HG02571 (cell line): ENCODE data around the gene S1PR4.
"Not testable (repeated sequence)": the region's sequence is repeated elsewhere in the genome, so short reads cannot be mapped to it uniquely, and the experiment has no call there.

Source experiments
- ATAC-seq: cut with Tn5 transposase; IDR thresholded peaks from one replicate; pipeline ENCODE4 v1.9.1; 2021; ENCODE audit warnings: mild to moderate bottlenecking, moderate library complexity; ENCODE audit not compliant: unreplicated experiment

S1PR4 gene

DNA sequence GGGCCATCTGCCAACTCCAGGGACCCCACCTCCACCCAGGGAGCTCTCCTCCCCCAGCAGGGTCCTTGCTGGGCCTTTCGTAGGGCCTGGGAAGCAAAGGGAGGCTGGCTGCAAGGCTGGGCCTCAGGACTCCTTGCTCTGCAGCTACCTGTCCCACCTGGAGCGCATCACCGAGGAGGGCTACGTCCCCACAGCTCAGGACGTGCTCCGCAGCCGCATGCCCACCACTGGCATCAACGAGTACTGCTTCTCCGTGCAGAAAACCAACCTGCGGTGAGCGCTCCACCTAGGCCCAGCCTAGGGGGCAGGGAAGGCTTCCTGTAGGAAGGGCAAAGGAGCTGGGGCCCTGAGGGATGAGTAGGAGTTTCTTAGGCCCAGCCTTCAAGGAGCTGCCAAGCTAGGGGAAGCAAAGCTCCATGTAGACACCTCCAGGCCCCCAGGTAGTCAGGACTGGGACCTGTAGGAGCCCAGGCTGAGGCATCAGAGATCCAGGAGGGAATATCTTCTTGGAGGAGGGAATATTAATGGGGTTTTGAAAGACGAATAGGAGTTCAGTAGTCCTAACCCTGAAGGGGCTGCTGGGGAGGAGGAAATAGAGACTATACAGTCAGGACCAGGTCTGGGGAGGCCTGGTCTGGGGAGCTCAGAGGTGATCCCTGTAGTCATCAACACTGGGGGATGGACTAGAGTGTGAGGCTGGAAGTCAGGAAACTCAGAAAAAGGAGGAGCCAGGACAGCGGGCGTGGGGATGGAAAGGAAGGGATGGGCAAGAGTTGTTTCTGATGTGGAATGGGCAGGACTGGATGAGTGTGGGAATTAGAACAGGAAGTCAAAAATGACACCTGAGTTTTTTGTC lies 26.8 kb upstream of the S1PR4 start:
- ATAC-seq, result no peak

DNA sequence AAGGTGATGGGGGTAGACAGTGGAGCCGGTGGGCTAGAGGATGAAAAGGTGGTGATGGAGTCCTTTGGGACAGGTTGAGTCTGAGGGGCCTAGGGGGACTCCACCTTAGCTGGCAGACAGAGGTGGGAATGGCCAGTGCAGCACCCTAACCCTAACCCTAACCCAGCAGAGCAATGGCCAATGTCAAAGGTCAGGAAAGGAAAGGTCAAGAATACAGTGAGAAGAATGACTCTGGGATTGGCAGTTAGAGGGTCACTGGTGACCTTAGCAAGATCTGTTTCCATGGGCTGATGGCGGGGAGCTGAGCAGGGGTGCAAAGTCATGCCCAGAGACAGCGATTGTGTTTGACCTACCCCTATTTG lies 26.2 kb upstream of the S1PR4 start:
- no peak for ATAC-seq

DNA sequence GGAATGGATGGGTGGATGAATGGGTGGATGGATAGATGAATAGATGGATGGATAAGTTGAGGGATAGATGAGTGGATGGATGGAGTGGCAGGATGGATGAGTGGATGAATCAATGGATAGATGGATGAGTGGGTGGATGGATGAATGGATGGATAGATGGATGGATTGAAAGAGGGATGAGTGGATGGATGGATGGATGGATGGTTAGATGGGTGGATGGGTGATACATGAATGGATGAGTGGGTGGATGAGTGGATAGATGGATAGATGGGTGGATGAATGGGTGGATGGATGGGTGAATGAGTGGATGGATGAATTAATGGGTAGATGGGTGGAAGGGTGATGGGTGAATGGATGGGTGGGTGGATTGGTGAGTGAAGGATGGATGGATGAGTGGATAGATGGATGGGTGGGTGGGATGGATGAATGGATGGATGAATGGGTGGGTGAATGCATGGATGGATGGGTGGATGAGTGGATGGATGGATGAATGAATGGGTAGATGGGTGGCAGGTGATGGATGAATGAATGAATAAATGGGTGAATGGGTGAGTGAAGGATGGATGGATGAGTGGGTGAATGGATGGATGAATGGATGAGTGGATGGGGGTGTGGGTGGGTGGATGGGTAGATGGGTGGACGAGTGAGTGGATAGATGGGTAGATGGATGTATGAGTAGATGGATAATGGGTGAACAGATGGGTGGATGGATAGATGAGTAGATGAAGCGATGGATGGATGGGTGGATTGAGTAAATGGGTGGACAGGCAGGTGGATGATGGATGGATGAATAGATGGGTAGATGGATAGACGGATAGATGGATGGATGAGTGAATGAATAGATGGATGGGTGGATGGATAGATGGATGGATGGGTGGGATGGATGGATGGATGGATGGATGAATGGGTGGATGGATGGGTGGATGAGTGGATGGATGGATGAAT lies 25.0 kb upstream of the S1PR4 start:
- ATAC-seq, result no peak

DNA sequence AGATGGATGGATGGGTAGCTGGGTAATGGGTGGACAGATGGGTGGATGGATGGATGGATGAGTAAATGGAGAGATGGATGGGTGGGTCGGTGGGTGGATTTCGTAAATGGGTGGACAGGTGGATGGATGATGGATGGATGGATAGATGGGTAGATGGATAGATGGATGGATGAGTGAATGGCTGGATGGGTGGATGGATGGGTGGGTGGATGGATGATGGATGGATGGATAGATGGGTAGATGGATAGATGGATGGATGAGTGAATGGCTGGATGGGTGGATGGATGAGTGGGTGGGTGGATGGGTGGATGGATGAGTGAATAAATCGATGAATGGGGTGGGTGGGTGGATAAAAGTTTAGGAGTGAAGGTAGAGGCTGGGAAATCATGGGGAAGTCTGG lies 24.1 kb upstream of the S1PR4 start:
- ATAC-seq, result not testable (repeated sequence)

DNA sequence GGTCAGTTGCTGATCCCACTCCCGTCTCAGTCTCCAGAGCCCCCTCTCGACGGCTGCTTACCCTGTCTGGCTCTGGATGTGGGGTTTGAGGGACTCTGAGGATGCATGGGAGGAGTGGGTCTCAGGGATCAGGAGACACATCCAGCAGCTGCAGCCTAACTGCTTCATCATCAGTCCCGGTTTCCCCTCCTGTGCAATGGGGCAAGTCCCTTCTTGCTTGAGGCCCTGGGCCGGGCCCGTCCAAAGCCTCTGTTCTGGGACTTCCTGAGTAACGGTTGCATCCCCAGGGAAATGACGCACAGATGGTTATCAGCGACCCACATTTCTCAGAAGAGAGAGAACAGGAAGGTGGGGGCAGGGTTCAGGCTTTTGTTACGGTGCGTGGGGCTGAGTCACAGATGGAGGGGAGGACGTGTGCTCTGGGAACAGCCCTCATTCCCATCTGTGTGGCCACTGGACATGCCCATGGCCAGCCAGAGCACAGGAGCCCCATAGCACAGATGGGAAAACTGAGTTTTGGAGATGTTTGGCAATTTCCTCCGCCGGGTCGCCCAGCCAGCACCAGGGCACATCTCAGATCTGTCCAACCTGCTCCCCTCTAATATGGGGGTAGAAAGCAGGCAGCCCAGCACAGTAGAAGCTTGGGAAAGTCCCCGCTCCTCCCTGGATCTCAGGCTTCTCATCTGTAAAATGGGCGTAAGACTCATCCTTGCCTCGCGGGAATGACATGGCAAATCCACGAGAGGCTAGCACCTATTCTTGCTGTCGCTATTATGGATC lies 23.4 kb upstream of the S1PR4 start:
- peak; percentile 79 for ATAC-seq

DNA sequence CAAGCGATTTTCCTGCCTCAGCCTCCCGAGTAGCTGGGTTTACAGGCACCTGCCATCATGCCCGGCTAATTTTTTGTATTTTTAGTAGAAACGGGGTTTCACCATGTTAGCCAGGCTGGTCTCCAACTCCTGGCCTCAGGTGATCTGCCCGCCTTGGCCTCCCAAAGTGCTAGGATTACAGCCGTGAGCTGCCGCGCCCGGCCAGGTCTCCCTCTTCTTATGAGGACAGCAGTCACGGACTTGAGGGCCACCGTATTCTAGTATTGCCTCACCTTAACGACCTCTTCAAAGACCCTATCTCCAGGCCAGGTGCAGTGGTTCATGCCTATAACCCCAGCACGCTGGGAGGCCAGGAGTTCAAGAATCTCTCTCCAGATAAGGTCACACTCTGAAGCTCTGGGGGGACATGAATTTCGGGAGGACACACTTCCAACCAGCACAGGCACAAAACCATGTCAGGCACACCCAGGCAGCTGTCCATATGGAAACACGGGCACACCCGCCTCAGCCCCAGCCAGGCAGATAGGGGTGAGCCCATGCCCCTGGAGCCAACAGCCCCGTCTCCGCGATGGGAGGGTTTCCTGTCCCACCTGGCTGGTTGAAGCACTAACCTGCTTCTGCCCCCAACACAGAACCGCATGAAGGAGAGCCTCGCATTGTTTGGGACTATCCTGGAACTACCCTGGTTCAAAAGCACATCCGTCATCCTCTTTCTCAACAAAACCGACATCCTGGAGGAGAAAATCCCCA lies 21.3 kb upstream of the S1PR4 start:
- no peak for ATAC-seq

DNA sequence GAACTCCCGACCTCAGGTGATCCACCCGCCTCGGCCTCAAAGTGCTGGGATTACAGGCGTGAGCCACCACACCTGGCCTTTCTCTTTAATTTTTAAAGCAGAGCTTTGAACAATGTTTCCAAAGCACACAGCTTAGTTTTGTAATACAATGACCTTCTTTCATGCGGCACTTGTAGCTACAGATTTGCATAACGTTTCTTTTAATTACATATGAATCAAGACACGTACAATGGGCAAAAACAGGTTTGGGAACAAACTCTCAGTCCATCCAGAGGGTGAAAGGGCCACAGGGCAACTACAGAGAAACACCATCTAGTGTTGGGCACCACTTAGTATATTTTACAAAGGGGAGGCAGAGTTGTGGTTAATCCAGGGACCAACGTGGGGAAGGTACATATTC lies 19.0 kb upstream of the S1PR4 start:
- no peak for ATAC-seq

DNA sequence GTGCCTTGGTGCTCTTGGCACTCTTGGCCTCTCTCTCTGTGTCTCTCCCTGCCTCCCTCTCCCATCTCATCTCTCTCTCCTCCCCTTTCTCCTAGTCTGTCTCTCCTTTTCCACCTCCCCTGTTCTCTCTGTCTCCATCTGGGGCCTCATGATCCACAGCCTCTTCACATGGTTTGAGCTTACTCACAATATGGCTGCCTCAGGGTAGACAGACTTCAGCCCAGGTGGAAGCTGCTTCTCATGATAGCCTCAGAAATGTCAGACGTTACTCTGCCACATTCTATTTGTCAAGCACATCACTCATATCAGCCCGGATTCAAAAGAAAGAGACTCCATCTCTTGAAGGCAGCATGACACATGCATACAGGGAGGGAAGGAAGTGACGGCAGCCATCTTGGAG lies 18.4 kb upstream of the S1PR4 start:
- no peak for ATAC-seq

DNA sequence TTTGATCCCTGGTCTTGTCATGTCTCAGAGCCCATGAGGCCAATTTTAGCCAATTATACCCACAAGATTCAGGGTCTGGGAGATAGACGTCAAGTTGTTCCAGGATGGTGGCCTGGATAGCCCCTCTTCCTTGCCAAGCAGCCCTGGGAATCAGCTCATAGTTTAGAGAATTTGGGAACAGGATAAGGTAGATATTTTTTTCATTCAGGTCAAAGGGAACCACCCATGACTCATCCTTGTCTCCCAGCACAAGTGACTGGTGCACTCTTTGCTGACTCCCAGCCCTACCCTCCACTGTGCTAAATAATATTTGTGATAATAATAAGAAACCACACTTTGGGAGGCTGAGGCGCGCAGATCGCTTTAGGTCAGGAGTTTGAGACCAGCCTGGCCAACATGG lies 17.1 kb upstream of the S1PR4 start:
- no peak for ATAC-seq

DNA sequence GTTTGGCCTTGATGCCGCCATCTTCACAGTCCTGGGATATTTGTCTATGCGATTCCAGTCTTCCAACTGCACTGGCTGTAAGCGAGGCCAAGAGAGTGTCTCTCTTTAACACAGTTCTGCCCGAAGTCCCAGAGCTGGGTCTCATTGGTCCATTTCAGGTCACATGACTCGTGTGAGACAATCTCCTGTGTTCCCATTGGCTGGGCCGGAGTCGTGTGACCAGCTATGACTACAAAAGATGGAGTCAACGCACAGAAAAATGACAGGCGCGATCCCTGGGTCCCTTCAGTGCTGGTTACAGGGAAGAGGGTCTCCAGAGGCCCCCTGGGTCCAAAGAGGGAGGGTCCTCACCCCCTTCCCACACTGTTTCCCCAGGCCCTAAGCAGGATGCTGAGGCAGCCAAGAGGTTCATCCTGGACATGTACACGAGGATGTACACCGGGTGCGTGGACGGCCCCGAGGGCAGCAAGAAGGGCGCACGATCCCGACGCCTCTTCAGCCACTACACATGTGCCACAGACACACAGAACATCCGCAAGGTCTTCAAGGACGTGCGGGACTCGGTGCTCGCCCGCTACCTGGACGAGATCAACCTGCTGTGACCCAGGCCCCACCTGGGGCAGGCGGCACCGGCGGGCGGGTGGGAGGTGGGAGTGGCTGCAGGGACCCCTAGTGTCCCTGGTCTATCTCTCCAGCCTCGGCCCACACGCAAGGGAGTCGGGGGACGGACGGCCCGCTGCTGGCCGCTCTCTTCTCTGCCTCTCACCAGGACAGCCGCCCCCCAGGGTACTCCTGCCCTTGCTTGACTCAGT lies 15.9 kb upstream of the S1PR4 start:
- no peak for ATAC-seq

DNA sequence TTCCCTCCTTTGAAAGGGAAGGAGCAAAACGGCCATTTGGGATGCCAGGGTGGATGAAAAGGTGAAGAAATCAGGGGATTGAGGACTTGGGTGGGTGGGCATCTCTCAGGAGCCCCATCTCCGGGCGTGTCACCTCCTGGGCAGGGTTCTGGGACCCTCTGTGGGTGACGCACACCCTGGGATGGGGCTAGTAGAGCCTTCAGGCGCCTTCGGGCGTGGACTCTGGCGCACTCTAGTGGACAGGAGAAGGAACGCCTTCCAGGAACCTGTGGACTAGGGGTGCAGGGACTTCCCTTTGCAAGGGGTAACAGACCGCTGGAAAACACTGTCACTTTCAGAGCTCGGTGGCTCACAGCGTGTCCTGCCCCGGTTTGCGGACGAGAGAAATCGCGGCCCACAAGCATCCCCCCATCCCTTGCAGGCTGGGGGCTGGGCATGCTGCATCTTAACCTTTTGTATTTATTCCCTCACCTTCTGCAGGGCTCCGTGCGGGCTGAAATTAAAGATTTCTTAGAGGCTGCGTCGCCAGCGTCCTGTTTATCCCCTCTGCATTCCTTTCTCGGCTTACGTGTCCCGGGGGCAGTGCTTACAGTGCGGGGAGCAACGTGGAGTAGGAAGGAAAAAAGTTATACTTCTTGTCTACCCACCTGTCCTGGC lies 15.2 kb upstream of the S1PR4 start:
- no peak for ATAC-seq

DNA sequence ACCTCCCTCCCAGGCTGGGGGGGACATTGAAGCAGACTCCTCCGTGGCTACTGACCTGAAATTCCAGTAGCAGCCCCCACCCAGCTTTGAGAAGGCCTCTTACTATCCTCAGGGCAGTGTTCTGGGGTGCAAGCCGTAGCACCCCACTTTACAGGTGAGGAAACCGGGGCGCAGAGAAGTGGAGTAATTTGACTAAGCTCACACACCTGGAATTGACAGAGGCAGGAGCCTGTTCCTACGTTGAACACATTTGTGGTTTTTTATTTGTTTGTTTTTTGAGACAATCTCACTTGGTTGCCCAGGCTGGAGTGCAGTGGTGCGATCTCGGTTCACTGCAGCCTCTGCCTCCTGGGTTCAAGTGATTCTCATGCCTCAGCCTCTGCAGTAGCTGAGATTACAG lies 14.6 kb upstream of the S1PR4 start:
- no peak for ATAC-seq

DNA sequence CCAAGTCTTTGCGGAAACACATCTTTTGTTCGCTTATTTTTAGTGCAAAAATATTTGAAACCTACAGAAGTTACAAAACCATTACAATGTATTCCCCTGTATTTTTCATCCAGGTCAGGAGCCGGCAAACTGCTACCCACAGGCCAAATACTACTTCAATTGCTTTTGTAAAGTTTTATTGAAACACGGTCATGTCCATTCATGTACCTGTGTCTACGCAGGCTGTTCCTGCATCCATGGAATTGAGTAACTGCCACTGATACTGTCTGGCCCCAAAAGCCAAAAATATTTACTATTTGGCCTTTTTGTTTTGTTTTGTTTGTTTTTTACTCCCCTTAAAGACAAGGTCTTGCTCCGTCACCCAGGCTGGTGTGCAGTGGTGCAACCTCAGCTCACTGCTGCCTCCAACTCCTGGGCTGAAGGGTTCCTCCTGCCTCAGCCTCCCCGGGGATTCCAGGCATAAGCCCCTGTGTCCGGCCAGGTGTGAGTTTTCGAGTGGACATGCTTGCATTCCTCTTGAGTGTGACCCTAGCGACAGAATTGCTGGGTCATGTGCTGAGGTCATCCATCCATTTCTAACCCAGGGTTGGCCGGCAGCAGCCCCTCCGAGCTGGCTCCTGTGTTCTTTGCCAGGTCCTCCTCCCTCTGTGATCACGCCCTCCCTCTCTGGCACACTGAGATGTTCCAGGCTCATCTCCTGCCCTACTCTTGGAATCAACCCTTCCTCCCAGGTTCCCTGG lies 10.9 kb upstream of the S1PR4 start:
- ATAC-seq, result no peak

DNA sequence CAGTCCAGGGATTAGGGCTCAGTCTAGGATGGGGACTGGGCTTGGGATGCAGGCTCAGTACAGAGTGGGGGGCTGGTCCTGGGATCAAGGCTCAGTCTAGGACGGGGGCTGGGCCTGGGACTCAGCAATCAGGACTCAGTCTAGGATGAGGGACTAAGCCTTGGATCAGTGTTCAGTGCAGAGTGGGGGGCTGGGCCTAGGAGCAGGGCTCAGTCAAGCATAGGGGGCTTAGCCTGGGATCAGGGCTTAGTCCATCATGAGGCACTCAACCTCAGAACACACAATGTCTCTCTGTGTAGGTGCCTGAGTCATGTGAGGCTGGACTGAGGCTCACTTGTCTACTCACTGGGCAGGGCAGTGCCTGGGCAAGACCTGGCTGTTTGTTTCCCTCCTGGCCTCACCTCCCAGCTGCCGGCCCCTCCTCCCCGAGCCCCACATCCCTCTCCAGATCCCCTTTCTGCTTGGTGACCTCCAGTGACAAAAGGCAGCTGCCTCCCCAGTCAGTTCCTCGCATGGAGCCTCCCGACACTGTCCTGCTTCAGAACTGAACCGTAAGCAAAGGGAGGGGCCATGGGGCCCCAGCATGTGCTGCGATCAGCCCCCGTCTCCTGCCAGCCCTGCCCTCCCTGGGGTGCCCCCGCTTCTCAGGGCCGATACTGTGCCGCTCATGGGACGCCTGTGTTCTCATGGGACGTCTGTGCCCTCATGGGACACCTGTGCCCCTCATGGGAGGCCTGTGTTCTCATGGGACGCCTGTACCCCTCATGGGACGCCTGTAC lies 6.5 kb upstream of the S1PR4 start:
- no peak for ATAC-seq

DNA sequence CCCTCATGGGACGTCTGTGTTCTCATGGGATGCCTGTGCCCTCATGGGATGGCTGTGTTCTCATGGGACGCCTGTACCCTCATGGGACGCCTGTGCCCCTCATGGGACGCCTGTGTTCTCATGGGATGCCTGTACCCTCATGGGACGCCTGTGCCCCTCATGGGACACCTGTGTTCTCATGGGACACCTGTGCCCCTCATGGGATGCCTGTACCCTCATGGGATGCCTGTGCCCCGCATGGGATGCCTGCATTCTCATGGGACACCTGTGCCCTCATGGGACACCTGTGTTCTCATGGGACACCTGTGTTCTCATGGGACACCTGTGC lies 5.9 kb upstream of the S1PR4 start:
- ATAC-seq, result not testable (repeated sequence)

DNA sequence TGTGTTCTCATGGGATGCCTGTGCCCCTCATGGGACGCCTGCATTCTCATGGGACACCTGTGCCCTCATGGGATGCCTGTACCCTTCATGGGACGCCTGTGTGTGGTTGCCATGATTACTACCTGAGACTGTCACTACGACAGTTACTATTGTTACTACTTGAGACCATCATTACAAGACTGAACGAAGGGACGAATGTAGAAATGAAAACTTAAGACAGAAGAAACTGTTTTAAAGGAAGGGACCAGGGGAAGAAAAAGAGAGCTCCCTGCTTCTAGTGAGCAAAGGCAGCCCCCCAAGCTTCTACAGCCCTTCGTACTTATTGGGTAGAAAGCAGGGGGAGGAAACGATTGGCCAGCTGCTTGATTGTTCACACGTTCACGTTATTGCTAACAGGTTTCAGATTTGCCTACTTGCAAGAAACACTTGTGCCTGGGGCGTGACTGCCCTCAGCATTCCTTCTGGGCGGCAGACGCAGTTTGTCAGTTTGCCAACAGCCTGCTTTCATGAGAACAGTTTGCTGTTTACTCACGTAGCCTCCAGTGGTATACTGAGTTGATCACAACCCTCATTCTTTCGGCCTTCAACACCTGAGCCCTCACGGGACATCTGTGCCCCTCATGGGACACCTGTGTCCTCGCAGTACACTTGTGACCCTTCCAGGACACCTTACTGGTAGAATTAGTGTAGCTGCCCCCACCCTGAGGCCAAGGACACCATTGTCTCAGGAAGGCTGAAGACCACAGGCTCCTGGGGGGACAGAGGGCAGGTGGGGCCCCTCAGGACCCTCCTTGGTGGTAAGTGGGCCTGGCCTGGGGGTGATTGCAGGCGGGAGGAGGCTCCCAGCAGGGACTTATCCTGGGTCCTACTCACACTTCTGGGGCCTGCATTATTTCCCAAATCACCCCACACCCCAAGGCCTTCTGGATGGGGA lies 2.5 kb upstream of the S1PR4 start:
- ATAC-seq, result no peak
